T-helper 2 cell treated with Interferon-gamma antibody and Interleukin-4, amounts not matched to agents 100 ng/mL and 5 ng/mL, for 36 hours (primary cell): Measurements from ENCODE around the gene PNPLA2. TPM values are rescaled to one million over a fixed set of nuclear protein-coding genes. Genes with fewer than 3 reads are reported as not detected.

Experiments used
- intact Hi-C: fragments of 100-400 bp; cut with micrococcal nuclease; formaldehyde crosslinking; loops from one replicate; pipeline ENCODE4 v1.15.1; 2023
- total RNA-seq: library from RNA; stranded (reverse); gene quantifications from 2 replicates; pipeline ENCODE4 v1.2.3, GENCODE V29; 2022

Gene PNPLA2
- total RNA-seq, 1 donor from 2014 or later: 43.0 TPM

DNA sequence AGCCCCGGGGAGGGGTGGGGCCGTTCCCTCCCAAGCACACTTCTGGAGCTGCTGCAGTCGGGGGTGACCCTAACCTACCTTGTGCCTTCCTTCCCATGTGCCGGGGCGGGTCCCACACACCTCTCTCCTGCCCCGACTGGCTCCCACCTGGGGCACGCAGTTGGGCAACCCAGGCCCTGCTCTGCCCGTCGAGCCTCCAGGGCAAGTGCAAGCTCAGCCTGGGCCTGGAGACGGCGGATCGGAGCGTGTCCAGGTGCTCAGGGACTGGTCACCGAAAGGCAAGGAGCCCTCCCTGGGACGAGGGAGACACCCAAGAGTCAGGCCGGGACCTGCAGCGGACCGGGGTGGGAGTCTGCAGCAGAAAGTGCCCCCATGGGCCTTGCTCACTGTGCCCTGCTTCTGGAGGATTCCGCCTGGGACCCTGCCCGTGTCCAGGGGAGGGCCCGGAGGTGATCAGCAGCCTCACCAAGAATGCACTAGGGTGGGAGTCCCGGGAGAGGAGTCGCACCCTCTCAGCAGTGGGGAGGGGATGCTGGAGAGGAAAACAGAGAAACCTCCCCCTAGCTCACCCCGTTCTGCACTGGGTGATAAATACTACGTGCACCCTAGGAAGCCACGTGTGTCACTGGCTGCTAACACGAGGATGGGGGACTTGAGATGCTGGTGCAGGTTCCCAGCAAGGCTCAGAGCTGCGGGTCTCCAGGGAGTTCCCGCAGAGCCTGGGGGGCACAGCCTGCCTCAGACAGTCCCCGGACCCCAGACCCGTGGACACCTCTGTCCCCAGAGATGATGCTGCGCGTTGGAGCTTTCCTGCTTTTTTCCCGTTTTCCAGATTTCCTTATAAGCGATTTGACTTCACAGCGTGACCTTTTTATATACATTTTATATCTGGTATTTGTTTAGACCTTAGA, 36.2 kb upstream of the PNPLA2 start:
- intact Hi-C loops: no loop called here

DNA sequence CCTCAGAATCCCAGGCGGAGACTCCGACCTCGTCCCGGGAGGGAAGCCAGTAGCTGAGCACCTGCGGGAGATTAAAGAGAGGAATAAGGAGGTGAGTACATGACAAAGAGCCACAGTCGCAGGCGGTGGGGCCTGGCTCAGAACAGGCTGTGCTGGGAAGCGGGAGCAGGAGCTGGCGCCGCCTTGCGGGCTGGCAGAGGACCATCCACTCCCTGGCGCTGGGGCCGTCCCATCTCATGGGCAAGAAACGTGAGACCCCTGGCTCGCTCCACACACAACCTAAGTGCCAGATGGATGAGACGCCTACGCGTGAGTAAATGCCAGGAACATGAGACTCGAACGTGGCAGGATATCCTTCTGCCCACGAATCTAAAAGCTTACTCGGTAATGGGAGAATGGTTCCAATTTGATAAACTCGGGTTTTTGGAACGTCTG, 35.1 kb upstream of the PNPLA2 start:
- intact Hi-C loops: no loop called here

DNA sequence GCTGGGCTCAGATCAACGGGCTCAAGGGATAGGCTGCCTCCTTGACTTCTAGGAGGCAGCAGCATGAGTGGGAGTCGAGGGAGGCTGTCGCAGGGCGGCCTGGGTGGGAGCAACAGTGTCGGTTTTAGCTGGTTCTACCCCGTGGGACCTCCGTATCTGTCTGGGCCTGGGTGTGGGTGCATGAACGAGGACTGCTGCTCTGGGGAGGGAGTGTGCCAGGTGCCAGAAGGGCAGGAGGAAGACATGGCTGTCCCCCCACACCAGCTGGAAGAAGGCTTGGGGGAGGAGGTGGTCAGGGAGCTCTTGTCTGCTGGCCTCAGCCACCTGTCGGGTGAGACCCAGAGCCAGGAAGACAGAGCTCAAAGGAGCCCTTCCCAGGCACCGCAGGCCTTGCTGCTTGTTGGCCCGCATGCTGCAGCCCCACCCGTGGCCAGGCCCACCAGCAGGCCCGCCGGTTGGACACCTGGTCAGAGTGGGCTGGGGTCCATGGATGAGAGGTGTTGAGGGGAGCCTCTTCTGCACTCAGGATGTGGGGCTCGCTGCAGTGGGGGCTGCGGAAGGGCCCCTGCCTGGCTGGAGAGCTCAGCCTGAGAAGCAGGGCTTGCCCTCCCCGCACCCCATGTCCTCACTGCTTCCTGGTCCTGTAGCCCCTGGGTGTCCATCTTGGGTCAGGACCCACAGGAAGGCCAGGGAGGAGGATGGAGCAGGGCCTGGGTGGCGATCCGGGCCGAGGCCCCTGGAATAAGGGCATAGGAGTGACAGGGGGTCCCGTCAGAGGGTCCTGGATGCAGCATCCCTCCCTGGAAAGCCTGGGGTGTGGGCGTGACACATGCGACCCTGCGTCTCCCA, 32.3 kb upstream of the PNPLA2 start:
- intact Hi-C loops: no loop called here

DNA sequence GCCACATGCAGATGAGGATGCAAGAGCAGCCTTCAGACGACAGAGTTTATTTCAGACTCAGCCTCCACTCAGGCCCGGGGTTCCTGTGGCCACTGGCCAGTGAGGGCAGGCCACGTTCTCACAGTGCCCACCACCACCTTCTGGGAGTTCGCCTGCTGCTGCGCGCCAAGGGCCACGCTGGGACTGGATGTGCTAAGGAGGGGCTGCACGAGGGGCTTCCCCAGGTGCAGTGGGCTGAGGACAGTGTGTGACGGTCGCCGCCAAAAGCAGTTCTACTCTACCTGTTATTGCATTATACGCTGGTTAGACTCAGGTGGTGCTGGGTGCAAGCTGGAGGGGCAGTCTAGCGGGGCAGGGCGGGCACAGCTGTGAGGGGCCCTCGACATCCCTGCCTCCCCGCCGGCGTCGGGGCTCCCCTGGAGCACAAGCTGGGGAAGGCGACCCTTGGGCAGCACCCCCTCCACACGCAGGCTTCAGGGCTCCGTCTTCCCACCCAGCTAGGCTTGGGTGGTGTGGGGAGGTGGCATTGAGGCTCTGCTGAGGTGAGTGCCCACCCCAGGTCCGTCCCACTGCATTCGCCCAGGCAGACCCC, 31.5 kb upstream of the PNPLA2 start:
- intact Hi-C loops: no loop called here

DNA sequence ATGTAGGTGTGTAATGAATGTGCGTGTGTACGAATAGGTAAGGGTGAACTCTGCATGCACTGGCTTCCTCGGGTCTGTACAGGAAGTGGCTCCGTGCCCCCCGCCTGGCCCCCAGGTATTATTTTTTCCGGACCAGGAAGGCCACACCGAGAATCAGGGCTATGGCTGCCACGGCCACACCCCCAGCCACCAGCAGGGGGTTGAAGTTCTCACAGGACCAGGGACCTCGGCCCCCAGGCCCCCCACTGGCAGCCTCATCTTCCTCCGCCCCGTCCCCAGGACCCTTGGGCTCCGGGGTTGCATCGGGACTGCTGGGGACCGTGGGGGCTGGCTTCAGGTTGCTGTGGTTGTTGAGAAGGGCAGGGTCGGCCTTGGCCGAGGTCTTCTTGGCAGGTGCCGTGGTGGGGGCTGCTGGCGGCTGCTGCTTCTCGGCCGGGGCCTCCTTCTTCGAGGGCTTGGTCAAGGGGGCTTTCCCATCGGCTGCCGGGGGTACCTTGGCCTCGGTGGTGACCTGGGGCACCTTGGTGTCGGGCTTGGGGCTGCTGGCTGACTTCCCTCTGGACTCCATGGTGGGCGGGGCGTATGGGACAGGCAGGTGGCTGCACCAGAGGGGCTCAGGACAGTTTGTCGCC, 30.6 kb upstream of the PNPLA2 start:
- intact Hi-C loops: no loop called here

DNA sequence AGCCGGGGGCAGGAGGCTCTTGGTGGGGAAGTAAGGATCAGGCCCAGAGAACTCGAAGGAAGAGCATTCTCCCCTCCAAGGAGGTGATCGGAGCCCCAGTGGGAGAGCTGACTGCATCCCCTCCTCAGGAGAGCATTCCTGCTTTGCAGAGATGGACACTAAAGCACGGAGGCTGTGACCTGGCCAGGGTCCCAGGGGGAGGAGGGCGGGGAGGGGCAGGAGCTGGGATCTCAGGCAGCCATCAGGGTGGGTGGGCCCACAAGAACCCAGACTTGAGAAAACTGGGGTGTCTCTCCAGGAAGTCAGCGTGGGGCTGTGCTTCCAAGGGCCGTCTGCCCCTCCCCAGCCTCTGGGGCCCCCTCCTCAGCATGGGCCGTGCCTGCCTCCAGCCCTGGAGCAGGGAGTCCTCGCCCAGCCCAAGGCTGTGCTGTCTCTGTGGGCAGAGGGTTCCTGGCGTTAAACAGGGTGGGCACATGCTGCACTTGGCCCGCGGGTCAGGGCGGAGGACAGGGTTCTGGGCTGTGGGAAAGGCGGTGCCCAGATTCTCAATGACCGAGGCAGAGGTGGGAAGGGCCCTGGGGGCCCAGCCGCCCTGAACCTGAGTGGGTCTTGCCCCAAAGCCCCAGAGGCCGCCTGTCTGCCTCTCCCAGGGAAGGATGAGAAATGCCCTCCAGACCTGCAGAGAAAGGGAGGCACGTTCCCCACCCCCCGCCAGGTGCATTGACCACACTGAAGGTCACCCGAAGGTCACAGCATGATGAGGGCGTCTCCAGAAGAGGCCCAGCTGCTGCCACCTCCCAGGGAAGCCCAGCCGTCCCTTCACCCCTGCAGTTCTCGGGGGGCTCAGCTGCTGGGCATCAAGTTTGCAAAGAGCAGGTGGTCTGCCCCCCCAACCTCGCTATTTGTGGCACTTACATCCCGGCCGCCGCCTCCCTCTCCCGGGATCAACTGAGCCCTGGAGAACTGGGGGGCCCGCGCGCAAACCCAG, 29.5 kb upstream of the PNPLA2 start:
- intact Hi-C loops: no loop called here

DNA sequence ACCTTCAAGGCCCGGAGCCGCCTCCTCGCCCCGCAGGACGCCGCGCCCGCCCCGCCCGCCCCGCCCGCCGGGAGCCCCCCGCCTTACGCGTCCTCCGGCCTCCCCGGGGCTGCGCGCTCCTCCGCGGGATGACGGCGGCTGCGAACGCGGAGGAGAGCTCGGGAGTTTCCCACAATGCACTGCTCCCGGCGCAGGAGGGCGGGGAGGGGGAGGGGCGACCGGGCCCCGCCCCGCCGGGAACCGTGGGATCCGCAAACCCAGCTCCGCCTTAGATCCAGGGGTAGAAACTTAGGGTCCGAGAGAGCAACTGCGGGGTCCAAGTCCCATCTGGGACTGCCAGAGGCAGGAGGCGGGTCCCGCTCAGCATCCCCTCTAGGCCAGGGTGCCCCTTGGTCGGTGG, 28.8 kb upstream of the PNPLA2 start, which contains the start of gene CEND1:
Gene CEND1, minus strand, starts transcription at position 148 of the 400 bp plus-strand sequence. CDS start 1,514 bp downstream, outside the sequence.
- intact Hi-C loops: no loop called here

DNA sequence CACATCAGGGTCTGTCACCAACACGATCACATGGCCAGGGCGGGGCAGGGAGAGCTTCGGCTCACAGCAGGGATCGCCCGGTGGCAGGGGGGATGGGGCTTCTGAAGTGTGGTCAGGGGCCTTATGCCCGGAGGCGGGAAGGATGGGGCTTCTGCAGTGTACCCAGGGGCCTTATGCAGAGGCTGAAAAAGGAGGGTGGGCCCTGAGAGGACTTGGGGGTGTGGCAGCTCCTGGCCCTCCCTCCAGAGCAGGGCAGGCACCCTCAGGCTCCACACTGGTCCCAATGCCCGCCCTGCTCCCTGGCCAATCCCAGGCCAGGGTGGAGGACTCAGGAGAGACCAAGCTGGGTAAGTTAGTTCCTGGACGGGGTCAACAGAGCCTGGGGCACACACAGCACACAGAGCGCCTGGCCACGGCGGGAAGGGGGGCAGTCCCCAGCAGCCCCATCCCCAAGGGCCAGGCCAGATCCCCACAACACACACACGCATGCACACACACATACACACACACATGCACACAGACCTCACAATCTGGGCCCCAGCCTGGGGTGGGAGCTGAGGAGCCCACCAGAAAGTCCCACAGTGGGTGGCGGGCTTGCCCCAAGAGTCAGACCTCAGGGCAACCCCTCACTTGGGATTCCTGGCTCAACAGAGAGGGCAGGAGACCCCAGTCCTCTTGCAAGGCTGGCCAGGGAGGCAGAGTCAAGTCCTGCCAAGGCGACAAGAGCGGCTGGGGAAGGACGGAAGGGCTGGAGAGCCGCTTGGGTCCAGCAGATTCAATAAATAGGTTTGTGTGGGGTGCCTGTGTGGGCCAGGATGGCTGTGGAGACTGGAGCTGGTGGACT, 27.8 kb upstream of the PNPLA2 start:
- intact Hi-C loops: no loop called here

DNA sequence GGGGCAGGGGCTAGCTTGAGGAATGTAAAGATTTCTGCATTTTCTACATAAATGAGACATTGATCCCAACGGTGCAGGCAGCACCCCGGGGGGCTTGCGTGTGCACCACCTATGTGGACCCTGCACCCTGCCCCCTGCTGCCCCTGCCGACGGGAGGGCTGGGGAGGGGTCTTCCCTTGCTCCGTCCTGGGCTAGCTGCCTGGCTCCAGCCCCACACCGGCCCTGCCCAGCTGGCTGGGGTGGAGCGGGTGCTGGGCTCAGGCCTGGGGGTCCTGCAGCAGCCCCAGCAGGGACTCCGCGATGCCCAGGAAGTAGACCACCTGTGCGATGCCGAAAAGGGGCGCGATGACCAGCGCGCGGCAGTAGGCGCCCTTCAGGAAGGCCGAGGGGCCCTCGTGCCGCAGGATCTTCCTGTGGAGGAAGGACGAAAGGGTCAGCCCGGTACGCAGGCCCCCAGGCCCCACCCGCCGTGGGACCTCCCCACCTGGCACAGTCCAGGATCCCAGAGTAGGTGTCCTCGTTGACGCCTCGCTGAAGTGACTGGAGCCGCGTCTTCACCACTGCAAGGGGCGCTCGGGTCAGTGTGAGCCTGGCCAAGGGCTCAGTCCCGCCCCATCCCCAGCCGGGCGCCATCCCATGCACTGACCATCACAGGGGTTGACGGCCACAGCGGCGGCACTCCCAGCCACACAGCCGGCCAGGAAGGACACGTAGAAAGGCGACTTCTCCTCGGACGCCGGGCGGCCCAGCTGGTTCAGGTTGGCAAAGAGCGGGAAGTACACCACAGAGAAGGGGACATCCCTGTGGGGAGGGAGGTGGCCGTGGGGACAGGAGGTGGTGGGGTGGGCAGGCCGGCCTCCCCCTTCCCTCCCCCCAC, 26.8 kb upstream of the PNPLA2 start:
- intact Hi-C loops: no loop called here

DNA sequence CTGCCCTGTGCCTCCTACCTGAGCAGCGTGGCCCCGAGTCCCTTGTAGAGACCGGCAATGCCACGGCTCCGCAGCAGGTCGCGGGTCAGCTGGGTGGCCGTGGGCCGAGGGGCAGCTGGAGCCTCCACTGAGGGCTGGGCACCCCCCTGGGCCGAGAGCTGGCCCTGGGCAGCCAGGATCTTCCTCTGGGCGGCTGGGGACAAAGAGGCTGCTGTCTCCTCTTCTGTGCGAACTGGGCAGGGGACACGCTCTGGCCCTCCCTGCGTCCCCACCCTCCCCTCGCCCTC, 26.2 kb upstream of the PNPLA2 start:
- intact Hi-C loops: no loop called here

DNA sequence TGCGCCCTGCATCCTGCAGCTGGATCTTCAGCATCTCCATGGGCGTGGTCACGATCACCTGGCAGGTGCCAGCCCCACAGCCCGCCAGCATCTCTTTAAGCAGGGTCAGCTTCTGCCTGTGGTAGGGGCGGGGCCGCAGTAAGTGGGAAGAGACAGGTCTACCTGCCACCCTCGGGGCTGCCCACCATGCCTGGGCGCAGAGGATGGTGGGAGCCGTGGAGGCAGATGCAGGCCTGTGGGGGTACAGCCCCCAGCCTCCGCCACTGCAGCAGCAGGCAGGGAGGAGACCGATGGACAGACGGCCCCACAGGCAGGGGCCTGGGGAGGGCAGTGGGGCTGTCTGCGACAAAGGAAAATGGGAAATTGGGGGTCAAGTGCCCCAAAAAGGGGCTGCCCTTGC, 25.8 kb upstream of the PNPLA2 start:
- intact Hi-C loops: no loop called here

DNA sequence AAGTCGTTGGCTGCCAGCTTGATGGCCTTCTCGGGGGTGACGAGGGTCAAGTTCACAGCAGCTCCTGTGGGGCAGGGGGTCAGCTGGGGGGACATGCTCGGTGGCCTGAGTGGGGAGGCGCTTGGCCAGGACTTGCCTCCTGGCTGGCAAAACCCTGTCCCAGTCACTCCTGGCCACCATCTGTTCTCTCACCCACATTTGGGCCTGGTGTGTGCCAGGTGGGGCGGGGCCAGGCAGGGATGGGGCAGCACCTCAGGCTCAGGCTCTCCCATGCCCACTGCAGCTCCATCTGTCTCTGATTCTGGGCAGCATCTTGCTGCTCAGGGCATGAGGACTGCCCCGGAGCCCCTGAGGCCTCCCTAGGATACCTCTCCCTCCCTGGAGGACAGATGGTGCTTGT, 25.2 kb upstream of the PNPLA2 start:
- intact Hi-C loops: no loop called here

DNA sequence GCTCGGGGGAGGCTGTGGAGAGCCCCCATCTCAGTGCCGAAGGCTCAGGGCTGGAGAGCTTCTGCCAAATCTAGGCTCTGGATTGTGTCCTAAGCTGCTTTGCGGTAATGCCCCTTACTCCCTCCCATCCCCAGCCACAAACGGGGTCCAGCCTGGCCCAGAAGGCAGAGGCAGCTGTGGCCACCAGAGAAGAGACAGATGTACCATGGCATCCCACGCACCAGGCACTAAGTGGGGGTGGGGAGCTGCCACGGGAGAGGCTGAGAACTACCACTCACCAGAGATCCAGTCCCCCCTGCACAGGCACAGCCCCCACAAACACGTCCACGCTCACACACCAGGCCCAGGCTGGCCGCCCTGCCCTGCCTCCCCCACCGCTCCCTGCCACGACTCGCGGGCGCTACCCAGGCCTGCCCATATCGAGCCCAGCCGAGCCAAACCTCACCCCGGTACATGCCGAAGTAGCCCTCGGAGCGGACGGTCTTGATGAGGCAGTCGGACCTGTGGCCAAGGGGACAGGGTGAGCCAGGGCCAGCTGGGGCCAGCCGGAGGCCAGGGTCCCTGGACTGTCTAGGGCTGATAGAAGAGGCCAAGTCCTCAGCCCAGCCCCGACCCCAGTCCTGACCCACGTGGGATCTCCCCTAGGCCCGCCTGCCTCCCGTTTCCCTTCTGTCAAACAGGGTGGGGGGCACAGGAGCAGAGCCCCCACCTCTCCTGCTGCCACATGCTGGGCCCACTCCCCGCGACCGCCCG, 24.5 kb upstream of the PNPLA2 start:
- intact Hi-C loops: no loop called here

DNA sequence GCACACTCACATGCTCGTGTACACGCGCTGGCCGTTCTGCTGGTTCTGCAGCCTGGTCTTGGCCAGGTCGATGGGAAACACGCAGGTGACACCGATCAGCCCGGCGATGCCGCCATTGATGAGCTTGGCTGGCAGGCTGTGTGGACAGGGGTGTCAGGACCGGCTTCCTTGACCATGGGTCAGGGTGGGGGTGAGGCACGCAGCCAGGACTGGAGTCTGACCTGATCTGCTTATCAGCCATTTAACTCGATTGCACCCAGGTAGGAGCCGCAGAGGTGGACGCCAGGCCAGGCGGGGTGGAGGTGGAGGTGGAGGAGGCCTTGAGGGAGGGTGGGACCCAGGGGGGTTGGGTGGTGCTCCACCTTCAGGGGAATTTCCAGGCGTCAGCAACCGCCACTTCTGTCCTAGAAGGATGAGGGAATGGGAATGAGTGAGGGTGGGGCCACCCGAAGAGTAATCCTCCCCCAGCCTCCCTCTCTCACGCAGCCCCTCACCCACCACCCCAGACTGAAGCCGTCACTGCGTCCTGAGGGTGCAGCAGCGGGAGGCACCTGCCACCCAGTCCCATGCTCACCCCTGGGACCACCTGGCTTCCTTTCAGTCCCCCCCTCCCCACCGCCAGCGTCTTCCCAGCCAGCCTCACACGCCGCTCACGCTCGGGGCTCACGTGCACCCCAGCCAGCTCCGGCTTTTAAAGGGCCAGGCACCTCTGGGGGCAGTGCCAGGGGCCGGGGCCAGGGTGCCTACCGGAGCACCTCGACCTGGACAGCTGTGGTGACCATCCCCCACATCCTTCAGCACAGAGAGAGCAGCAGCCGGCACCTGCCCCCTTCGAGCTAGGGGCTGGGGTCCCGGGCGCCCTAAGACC, 23.7 kb upstream of the PNPLA2 start:
- intact Hi-C loops: loop anchor here (5.0 kb wide), 2 partner anchors 48 to 218 kb away; partner anchors contain the start of genes PHRF1 and TALDO1

DNA sequence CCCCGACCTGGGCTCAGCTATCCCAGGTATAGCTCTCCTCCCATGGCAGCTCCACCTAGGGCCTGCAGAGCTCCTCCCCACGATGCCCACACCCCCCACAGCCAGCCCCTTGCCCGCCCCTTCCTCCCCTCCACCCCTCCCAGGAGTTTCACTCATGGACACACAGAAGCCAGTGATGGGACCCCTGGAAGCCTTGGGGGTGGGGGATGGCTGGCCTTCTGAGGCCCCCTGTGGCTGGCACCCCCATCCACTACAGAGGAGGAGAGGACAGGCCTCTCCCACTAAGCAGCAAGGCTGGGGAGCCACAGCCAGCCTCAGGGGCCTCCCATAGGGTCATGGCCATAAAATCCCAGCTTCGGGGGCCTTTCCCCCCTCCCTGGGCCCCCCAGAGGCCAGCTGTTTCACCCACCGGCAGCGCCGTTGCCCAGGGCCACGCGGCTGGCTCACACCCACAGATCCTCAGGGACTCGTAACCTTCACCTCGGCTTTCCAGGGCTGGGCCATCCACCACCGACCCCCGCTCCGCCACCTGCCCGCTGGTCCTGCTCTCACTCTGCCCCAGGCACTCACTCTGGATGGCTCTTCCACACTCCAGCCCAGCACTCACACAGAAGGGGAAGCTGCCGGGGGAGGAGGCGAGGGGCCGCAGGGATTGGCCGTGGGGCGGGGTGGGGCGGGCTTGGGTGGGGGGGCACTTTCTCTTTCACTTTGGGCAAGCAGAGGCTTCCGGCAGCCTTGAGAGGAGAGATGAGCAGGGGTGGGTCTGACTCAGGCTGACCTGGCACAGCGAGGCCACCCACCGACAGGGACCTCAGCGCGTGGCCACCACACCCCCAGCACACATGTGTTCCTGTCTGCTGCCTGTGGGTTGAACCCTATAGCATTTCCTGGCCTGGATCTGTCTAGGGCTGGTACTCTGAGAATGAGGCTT, 22.8 kb upstream of the PNPLA2 start:
- intact Hi-C loops: loop anchor here (2.0 to 5.0 kb wide), 3 partner anchors 49 to 219 kb away; partner anchors contain the start of genes DEAF1, PHRF1, TALDO1 and TMEM80
